ENCODE data around the gene RETREG3. TPM values are rescaled to one million over a fixed set of nuclear protein-coding genes. Genes with fewer than 3 reads are reported as not detected.

The RETREG3 gene
- total and polyA plus RNA-seq, 2 of the 13 experiments (the other 11 are each of a cell fraction or from before 2014, with no cell fraction given): 47.0 to 55.8 TPM

DNA sequence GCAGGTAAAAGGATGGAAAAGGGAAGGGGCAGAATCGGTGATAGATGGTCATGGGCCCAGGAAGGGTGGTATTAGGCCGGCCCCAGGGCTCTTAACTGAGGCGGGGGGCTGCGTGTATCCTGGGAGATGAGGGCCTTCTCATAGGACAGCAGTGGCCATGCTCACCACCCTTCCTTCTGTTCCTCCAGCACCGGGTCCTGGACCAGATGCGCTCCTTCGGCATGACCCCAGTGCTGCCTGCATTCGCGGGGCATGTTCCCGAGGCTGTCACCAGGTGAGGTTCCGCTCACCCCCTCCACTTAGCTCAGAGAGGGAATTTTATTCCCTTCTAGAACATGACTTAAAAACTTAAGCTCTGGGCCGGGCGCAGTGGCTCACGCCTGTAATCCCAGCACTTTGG is 70.7 kb downstream of the RETREG3 start:
- DNase-seq (ENCODE audit: low spot score): no peak
- CTCF ChIA-PET (ENCODE audit: low intra/inter-chr PET ratio, low total read pairs): no interaction called here
- intact Hi-C loops (cut with micrococcal nuclease; ENCODE audit: unreplicated experiment): no loop called here
- TF ChIP-seq, protein P1, sequence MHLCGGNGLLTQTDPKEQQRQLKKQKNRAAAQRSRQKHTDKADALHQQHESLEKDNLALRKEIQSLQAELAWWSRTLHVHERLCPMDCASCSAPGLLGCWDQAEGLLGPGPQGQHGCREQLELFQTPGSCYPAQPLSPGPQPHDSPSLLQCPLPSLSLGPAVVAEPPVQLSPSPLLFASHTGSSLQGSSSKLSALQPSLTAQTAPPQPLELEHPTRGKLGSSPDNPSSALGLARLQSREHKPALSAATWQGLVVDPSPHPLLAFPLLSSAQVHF (CRISPR knock-in tag; IDR thresholded peaks at IDR 0.05): no peak
- TF ChIP-seq TEAD2 (CRISPR knock-in tag; IDR thresholded peaks at IDR 0.05) (0 out of 2 replicates have a peak, but pooled peaks have one; percentile 18), ZNF280B (CRISPR knock-in tag; IDR thresholded peaks at IDR 0.05; ENCODE audit: borderline replicate concordance) (0 out of 2 replicates have a peak, but pooled peaks have one; percentile 17), ZNF407 (CRISPR knock-in tag; IDR thresholded peaks at IDR 0.05; ENCODE audit: not compliant biosample characterization) (no peak), ZNF879 (CRISPR knock-in tag; IDR thresholded peaks at IDR 0.05) (no peak), ZGPAT (CRISPR knock-in tag; IDR thresholded peaks at IDR 0.05) (no peak), REPIN1 (CRISPR knock-in tag; IDR thresholded peaks at IDR 0.05; ENCODE audit: borderline replicate concordance, low read depth) (no peak), AGO2 (optimal IDR thresholded peaks at IDR 0.05; ENCODE audit: low read depth, low read length) (peak; percentile 54), STAT5B (CRISPR knock-in tag; IDR thresholded peaks at IDR 0.05) (no peak), MTERF4 (CRISPR knock-in tag; IDR thresholded peaks at IDR 0.05) (no peak), SSRP1 (CRISPR knock-in tag; IDR thresholded peaks at IDR 0.05) (no peak), ZFY (CRISPR knock-in tag; IDR thresholded peaks at IDR 0.05) (0 out of 2 replicates have a peak, but pooled peaks have one; percentile 7)

More for the DNA sequence above, 70.7 kb downstream of the RETREG3 start:
- peaks cover 13% of the 10 kb centered on the region for H3K79me2 ChIP-seq (ENCODE audit: insufficient read depth, low read length)
- H2AFZ ChIP-seq (ENCODE audit: low read length): no peak overlapping the region
- H3K4me2 ChIP-seq (ENCODE audit: low read depth, low read length): no peak overlapping the region
- H3K4me1 ChIP-seq (ENCODE audit: insufficient read depth, low read length): peaks cover 71% of the 10 kb centered on the region
- no peak for ATAC-seq
- H3K27me3 ChIP-seq (ENCODE audit: control insufficient read depth in 1 of 2, insufficient read depth in 2 of 2, low read length in 2 of 2): no peaks in the 10 kb centered on the region
- H3K4me3 ChIP-seq (replicated peaks in 1 of 3; ENCODE audit: insufficient read depth in 1 of 3, low read depth in 2 of 3, low read length in 3 of 3): no peak overlapping the region
- POLR2A ChIA-PET: interaction anchor here (0.7 to 4.2 kb wide), 3 partner anchors 9 to 297 kb away, joined by 3 to 68 read pairs (median 45); partner anchors contain the start of gene HSD17B1
- no peaks in the 10 kb centered on the region for H3K9me3 ChIP-seq (ENCODE audit: low read length)
- no peak overlapping the region for H3K9ac ChIP-seq (ENCODE audit: insufficient read depth, low read depth, low read length)
- in situ Hi-C loops (cut with HindIII; ENCODE audit: extremely low pct_ligation_motif_present, low pct_unique_long_range_greater_than_20kb): no loop called here
- no TSS peak for BruUV-seq (replicated peaks)
- H3K36me3 ChIP-seq (replicated peaks in 1 of 2; ENCODE audit: control insufficient read depth in 1 of 2, insufficient read depth in 2 of 2, low read length in 2 of 2): peaks cover 3 to 11% of the 10 kb centered on the region in 2 experiments; a peak in 2 of 5 replicates
- 99% methylated on average over 14 of the region's 14 CpGs for WGBS (ENCODE audit: low lambda C conversion rate)
- no peak for FAIRE-seq
- H4K20me1 ChIP-seq (ENCODE audit: insufficient read depth, low read length): no peaks in the 10 kb centered on the region
- no peak overlapping the region for H3K27ac ChIP-seq (ENCODE audit: extremely low read length, insufficient read depth, low read length)

All from HepG2 (cell line).